ENCODE results near the gene MTMR3.

- TF ChIP-seq, protein P1, sequence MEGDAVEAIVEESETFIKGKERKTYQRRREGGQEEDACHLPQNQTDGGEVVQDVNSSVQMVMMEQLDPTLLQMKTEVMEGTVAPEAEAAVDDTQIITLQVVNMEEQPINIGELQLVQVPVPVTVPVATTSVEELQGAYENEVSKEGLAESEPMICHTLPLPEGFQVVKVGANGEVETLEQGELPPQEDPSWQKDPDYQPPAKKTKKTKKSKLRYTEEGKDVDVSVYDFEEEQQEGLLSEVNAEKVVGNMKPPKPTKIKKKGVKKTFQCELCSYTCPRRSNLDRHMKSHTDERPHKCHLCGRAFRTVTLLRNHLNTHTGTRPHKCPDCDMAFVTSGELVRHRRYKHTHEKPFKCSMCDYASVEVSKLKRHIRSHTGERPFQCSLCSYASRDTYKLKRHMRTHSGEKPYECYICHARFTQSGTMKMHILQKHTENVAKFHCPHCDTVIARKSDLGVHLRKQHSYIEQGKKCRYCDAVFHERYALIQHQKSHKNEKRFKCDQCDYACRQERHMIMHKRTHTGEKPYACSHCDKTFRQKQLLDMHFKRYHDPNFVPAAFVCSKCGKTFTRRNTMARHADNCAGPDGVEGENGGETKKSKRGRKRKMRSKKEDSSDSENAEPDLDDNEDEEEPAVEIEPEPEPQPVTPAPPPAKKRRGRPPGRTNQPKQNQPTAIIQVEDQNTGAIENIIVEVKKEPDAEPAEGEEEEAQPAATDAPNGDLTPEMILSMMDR (IDR thresholded peaks at IDR 0.05): no peak
- TF ChIP-seq POLR2AphosphoS5 (IDR thresholded peaks at IDR 0.05): no peak
- no peak for TF ChIP-seq POLR2A (IDR thresholded peaks at IDR 0.05)
Observed at GRCh38 chr22:29887358-29887757, 4.4 kb downstream of the MTMR3 start.

Data from gastroesophageal sphincter (tissue), 3 donors.